GM12891 (cell line): ENCODE data around the gene NELFA.

Experiments used
- PAX5 ChIP-seq: IDR thresholded peaks from 2 replicates; pipeline ENCODE4 v1.6.1; 2011; ENCODE audit warnings: low read length, moderate library complexity, mild to moderate bottlenecking; ENCODE audit not compliant: insufficient read depth, severe bottlenecking
- POLR2A ChIP-seq: IDR thresholded peaks from 2 replicates; pipeline ENCODE4 v1.6.1; 2011; ENCODE audit warnings: low read depth, low read length, control low read depth
- POLR2AphosphoS5 ChIP-seq: IDR thresholded peaks from 2 replicates; pipeline ENCODE4 v1.6.1; 2011; ENCODE audit warnings: low read depth, low read length, control low read depth
- SPI1 ChIP-seq: IDR thresholded peaks from 2 replicates; pipeline ENCODE4 v1.6.1; 2011; ENCODE audit warnings: low read depth, low read length, control low read depth
- TAF1 ChIP-seq: IDR thresholded peaks from 2 replicates; pipeline ENCODE4 v1.6.1; 2011; ENCODE audit warnings: low read depth, low read length, control low read depth

DNA sequence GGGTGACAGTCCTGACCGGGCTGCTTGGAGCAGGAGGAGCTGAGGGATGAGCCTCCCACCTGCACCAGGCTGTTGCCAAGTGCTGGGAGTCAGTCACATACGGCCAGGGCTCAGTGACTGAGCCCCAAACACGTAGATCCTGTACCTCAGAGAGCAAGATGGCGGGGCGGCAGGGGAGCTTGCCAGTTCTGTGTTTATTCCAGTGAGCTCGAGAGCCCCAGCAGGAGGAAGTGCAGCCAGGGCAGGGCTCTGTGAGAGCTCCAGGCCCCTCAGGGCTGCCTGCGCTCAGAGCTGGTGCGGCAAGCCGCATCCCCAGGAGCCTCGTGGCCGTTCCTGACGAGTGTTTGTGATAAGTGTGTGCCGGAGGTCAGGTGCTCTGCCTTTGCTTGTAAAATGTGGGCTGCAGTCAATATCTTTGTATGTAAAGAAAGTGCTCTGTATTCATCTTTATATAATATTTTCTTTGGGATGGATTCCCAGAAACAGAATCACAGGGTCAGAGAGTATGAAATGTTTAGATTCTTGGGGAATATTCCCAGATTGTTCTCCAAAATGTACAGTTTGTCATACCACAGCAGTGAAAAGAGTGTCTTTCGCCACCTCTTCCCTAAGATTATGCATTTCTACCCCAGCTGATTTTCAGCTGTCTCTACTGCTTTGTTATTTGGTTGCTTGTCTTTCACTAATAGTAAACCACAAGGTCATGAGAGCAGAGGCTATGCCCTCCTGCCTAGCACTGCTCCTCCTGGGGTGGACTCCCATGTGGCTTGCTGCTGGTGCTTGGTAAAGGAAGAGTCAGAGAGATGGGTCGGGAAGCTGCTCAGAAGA, 50.3 kb downstream of the NELFA start:
- no peak for TF ChIP-seq PAX5
- no peak for TF ChIP-seq POLR2A
- TF ChIP-seq TAF1: no peak
- no peak for TF ChIP-seq POLR2AphosphoS5
- TF ChIP-seq SPI1: no peak
